Activated CD8-positive, alpha-beta memory T cell treated with anti-CD3 and anti-CD28 coated beads, Interleukin-2, amount 50 U/mL, for 48 hours (primary cell): ENCODE measurements around the gene PCCB.
"Not testable (repeated sequence)": the region's sequence is repeated elsewhere in the genome, so short reads cannot be mapped to it uniquely, and the experiment has no call there.

Source experiments
- DNase-seq: peaks from one replicate; pipeline ENCODE4 v3.0.0-alpha.2; 2020

Gene PCCB

GRCh38 chr3:136330900-136331299, 80.8 kb downstream of the PCCB start:
- DNase-seq: no peak

- DNase-seq: no peak
Observed at GRCh38 chr3:136332302-136332701, 82.2 kb downstream of the PCCB start.

GRCh38 chr3:136332776-136333175, 82.6 kb downstream of the PCCB start:
- DNase-seq: no peak

- DNase-seq: no peak
Observed at GRCh38 chr3:136334209-136334608, 84.1 kb downstream of the PCCB start.

- not testable (repeated sequence) for DNase-seq
Observed at GRCh38 chr3:136334726-136335125, 84.6 kb downstream of the PCCB start.

- DNase-seq: no peak
Observed at GRCh38 chr3:136336329-136337100, 86.4 kb downstream of the PCCB start.

- no peak for DNase-seq
Observed at GRCh38 chr3:136343446-136343845, 93.3 kb downstream of the PCCB start.

- DNase-seq: no peak
Observed at GRCh38 chr3:136343873-136344555, 93.9 kb downstream of the PCCB start.

- DNase-seq: no peak
Observed at GRCh38 chr3:136346486-136346885, 96.3 kb downstream of the PCCB start.

GRCh38 chr3:136350132-136350531, 100.0 kb downstream of the PCCB start:
- no peak for DNase-seq

GRCh38 chr3:136350557-136350956, 100.4 kb downstream of the PCCB start:
- no peak for DNase-seq

GRCh38 chr3:136351351-136351750, 101.2 kb downstream of the PCCB start:
- no peak for DNase-seq

GRCh38 chr3:136351905-136352304, 101.8 kb downstream of the PCCB start:
- no peak for DNase-seq

GRCh38 chr3:136353461-136353860, 103.3 kb downstream of the PCCB start:
- no peak for DNase-seq

- DNase-seq: no peak
Observed at GRCh38 chr3:136366289-136366688, 116.1 kb downstream of the PCCB start.

GRCh38 chr3:136375800-136376199, 125.7 kb downstream of the PCCB start:
- not testable (repeated sequence) for DNase-seq

- no peak for DNase-seq
Observed at GRCh38 chr3:136377508-136377907, 127.4 kb downstream of the PCCB start.

GRCh38 chr3:136378011-136378410, 127.9 kb downstream of the PCCB start:
- DNase-seq: no peak
